HK-2 (cell line): ENCODE results near the gene MT1F.
"Not testable (repeated sequence)": the region's sequence is repeated elsewhere in the genome, so short reads cannot be mapped to it uniquely, and the experiment has no call there.

ENCODE experiments used
- DNase-seq: peaks from one replicate; pipeline ENCODE4 v3.0.0-alpha.2; 2018; ENCODE audit not compliant: unreplicated experiment

Gene MT1F

GRCh38 chr16:56645311-56645710 lies 12.4 kb upstream of the MT1F start:
- DNase-seq: no peak

GRCh38 chr16:56645838-56646237 lies 11.9 kb upstream of the MT1F start:
- no peak for DNase-seq

- DNase-seq: no peak
Measured at GRCh38 chr16:56647641-56648431, 9.9 kb upstream of the MT1F start.

GRCh38 chr16:56649271-56649670 lies 8.5 kb upstream of the MT1F start:
- DNase-seq: no peak

- DNase-seq: no peak
Measured at GRCh38 chr16:56649820-56650219, 7.9 kb upstream of the MT1F start.

GRCh38 chr16:56651586-56651985 lies 6.2 kb upstream of the MT1F start, which contains the start of gene MT1B:
Gene MT1B (plus strand): TSS chr16:56651886. CDS start chr16:56651954, 68 bp downstream.
- DNase-seq: no peak

- no peak for DNase-seq
Measured at GRCh38 chr16:56652600-56652999, 5.2 kb upstream of the MT1F start.

GRCh38 chr16:56653218-56653617 lies 4.5 kb upstream of the MT1F start:
- DNase-seq: no peak

GRCh38 chr16:56658327-56658875 lies 642 bp downstream of the MT1F start:
- no peak for DNase-seq

- DNase-seq: no peak
Measured at GRCh38 chr16:56662357-56663354, 4.9 kb downstream of the MT1F start.

- DNase-seq: no peak
Measured at GRCh38 chr16:56664506-56664905, 6.7 kb downstream of the MT1F start.

GRCh38 chr16:56665286-56666261 lies 7.8 kb downstream of the MT1F start:
- not testable (repeated sequence) for DNase-seq

GRCh38 chr16:56667581-56668571 lies 10.1 kb downstream of the MT1F start, which contains the start of gene MT1G:
Gene MT1G (minus strand): TSS chr16:56668065. CDS start chr16:56667993, 72 bp downstream.
- DNase-seq: no peak

GRCh38 chr16:56669005-56669839 lies 11.5 kb downstream of the MT1F start, which contains the start of gene MT1H:
Gene MT1H (plus strand): TSS chr16:56669814. CDS start chr16:56669885, 71 bp downstream.
- DNase-seq: no peak

- DNase-seq: no peak
Measured at GRCh38 chr16:56669840-56670619, 12.3 kb downstream of the MT1F start.

GRCh38 chr16:56670620-56670934 lies 12.8 kb downstream of the MT1F start:
- no peak for DNase-seq

GRCh38 chr16:56671691-56672090 lies 13.9 kb downstream of the MT1F start:
- DNase-seq: not testable (repeated sequence)

GRCh38 chr16:56672171-56672570 lies 14.4 kb downstream of the MT1F start:
- DNase-seq: not testable (repeated sequence)
